Cardiac septum (tissue), 1 donor: ENCODE measurements around the gene SRSF5. TPM values are rescaled to one million over a fixed set of nuclear protein-coding genes. Genes with fewer than 3 reads are reported as not detected.
"Not testable (repeated sequence)": the region's sequence is repeated elsewhere in the genome, so short reads cannot be mapped to it uniquely, and the experiment has no call there.

ENCODE experiments used
- DNase-seq: peaks from one replicate; pipeline ENCODE4 v3.0.0-alpha.2; 2020; ENCODE audit warnings: low spot score
- intact Hi-C: fragments of 100-400 bp; cut with DNase I; formaldehyde crosslinking; loops from one replicate; pipeline ENCODE4 v1.14.0; 2022
- total RNA-seq: library from RNA; stranded (reverse); fragmentation: NEBNext Ultra II Directional; extraction: Animal tissue kit (Norgen Biotek cat#: 25700); gene quantifications from one replicate; pipeline ENCODE4 v1.2.1, GENCODE V29; 2021
- donor health status: DM: no; HTN: no; CAD: no.

Gene SRSF5
- total RNA-seq, 1 donor from 2014 or later: 206 TPM

DNA sequence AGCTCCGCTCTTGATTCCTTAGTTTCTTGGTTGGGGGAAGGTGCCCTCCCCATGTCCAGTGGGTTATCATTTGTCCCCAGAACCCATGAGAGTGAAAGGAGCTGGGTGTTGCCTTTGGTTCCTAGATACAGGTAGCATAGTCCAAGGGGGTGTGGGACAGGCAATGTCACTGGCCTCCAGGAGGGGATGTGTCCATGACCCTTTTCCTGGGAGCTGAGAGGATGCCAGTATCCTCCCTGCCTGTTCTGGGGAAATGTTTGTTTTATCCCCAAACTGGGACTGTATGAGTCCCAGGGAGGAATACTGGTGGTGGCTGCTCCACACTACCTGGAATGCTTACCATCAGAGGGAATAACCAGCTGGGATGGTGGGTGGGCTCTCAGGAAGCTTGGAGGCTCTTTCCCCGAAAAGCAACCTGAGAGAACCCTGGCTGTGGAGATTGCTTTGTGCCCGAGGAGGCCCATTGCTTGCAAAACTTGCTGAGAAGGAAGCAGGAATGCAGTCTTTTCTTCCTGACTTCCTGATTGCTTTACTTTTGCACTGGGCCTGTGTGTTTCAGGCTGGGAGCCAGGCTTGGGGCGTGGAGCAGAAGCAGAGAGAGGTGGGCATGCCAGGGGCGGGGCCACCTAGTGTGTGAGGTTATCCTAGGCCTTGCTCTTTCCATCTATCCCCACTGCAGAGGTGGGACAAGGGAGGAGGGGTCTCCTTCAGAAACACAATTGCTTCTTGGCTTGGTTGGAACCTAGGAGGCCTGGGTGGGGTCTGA lies 30.8 kb downstream of the SRSF5 start:
- DNase-seq: no peak
- intact Hi-C loops: no loop called here

- DNase-seq: no peak
- intact Hi-C loops: no loop called here
These were observed 31.4 kb downstream of the SRSF5 start for GRCh38 chr14:69798339-69798735.

DNA sequence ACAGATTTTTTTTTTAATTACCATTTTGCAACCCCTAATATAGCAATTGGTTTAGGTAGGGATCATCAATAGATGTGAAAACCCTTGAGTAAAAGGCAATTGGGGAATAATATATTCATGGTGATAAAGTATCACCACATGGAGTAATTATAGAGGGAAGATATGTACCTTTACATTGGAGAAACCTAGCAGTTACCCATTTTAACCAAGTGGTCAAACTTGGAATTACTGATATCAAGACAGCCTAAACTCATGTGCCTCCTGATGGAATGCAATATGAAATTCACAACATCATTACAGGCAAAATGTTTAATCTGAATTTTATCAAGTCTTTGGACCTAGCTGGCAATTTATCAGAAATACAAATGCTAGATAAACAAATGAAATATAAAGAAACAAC lies 36.8 kb downstream of the SRSF5 start:
- intact Hi-C loops: no loop called here
- no peak for DNase-seq

DNA sequence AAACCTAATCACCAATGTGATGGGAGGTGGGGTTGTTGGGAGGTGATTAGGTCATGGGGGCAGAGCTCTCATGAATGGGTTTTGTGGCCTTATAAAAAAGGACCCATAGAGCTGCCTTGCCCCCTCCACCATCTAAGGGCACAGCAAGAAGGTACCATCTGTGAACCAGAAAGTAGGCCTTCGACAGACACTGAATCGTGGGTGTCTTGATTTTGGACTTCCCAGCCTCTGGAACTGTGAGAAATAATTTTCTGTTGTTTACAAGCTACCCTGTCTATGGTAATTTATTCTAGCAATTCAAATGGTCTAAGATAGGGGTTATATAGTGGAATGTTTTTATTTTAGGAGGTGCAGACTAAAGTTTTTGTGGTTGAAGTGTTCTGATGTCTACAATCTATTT lies 38.0 kb downstream of the SRSF5 start:
- intact Hi-C loops: no loop called here

DNA sequence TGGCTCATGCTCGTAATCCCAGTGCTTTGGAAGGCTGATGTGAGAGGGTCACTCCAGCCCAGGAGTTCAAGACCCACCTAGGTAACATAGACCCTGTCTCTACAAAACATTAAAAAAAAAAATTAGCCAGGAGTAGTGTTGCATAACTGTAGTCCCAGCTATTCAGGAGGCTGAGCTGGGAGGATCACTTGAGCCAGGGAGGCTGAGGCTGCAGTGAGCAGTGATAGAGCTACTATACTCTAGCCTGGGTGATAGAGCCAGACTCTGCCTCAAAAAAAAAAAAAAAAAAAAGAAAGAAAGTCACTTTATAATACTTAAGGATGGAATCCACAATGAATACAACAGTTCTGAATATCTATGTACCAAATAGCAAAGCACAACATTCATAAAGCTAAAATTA lies 40.2 kb downstream of the SRSF5 start:
- no peak for DNase-seq
- intact Hi-C loops: no loop called here

More for the DNA sequence above, 38.0 kb downstream of the SRSF5 start:
- no peak for DNase-seq

DNA sequence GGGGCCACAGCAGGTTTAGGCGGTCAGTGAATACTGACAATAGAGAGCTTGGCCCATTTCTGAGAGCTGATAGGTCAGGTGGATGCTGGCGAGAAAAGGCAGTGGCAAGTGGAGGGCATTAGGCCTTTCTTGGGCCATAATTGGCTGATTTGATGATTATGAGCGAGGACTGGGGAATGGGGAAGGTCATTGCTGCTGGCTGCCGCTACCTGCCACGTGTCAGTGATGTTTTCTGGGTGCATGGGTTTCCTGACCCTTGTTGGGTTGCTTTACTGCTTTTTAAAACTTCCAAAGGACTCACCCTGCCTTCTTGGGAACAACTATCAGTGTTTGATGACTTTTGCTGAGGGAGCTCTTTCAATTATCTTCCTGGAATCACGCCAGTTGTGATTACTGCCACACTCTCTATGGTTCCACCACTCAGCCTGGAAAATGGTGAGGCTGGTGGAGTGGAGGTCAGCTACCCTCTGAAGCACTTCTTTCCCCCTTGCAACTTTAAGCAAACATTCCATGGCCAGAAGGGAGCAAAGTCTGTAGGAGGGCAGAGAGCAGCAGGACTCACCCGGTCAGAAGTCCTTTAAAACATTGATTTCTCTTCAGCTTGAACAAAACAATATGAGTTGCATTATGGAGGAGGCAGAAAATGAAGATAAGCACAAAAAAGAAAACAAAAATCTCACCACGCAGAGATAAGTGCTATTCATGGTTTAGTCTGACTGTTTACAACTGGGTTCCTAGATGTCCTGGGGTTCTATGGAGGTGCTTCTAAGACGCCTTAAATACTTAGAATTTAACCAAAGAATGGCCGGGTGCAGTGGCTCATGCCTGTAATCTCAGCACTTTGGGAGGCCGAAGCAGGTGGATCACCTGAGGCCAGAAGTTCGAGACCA lies 42.2 kb downstream of the SRSF5 start:
- intact Hi-C loops: no loop called here
- no peak for DNase-seq

DNA sequence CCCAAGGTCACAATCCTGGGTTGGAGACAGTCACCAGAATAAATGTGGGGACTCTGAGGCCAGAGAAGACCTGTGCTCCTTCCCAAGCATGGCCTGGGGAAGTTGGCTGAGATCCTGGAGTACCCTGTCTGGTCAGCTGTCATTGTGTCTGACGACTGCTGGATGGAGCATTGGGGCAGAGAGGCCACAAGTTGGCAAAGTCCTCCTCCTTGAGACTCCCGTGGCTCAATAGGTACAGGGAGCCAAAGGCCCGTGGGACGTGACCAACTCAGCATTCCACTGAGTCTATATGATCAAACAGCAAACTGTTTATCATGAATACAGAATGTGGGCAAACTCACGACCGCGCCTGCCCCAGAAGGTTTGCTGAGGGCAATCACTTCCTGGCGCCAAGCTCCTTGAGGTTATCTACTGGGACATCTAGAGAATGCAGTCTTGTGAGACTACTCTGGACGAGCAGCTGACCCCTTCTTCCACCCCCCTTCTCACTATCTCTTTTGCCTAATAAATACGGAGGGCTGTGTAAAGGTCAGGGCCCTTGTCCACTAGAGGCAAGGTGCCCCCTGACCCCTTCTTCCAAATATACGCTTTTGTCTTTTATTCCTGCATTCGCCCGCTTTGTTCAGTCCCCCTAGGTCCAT lies 44.4 kb downstream of the SRSF5 start:
- intact Hi-C loops: no loop called here
- no peak for DNase-seq

DNA sequence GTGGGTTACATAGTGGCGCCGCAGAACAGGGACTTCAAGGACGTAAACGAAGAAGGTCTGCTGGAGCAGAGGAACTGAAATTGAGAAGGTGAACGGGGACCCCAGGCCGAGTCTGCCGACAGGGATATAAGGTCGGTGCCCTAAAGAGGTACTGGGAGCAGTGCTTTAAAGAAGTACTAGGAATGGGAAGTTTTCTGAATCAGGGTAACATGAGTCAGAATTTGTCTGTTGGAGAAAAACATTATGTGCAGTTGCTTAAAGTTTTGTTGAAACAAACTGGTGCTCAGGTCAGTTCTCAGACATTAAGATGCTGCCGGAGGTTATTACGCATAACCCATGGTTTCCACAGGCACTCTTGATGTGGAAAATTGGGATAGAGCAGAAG lies 44.9 kb downstream of the SRSF5 start:
- no peak for DNase-seq
- intact Hi-C loops: no loop called here

DNA sequence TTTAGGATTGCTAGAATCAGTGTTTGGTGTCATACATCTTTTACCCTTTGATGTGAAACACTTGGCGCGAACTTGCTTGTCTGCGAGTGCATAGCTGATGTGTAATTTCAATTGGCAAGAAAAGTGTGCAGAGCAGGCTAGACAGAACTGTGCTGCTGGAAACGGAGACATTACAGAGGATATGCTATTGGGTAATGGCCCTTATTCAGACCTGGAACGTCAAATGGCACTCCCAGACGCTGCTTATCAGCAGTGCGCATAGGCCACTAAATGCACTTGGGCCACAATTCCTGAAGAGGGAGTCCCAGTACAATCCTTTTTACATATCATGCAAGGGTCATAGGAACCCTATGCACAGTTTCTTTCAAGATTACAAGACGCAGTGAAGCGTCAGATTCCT lies 45.8 kb downstream of the SRSF5 start:
- DNase-seq: no peak
- intact Hi-C loops: no loop called here

GRCh38 chr14:69813346-69813745 lies 46.4 kb downstream of the SRSF5 start:
- DNase-seq, intact Hi-C loops: not testable (repeated sequence)

GRCh38 chr14:69814397-69814796 lies 47.5 kb downstream of the SRSF5 start:
- no peak for DNase-seq
- intact Hi-C loops: no loop called here

- DNase-seq: no peak
- intact Hi-C loops: no loop called here
These were observed 48.6 kb downstream of the SRSF5 start for GRCh38 chr14:69815556-69815955.

DNA sequence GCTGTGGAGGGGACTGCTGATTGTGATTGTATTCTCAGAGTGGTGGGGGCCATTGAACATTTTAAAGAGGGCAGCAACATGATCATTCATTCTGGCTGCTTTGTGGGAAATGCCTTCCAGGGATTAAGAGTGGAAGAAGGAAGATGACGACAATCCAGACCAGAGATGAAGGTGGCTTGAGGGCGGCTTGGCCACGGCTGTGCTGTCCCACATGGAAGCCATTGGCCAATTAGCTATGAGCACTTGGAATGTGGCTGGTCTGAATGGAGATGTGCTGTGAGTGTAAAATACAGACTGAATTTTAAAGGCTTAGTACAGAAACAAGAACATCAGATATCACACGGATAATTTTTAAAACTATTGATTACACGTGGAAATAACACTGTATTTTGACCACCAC lies 49.3 kb downstream of the SRSF5 start:
- DNase-seq: no peak
- intact Hi-C loops: no loop called here

GRCh38 chr14:69818758-69819191 lies 51.8 kb downstream of the SRSF5 start:
- intact Hi-C loops: loop anchor here (2.0 kb wide), 1 partner anchor 208 kb away; no protein-coding TSS in a partner anchor
- no peak for DNase-seq

DNA sequence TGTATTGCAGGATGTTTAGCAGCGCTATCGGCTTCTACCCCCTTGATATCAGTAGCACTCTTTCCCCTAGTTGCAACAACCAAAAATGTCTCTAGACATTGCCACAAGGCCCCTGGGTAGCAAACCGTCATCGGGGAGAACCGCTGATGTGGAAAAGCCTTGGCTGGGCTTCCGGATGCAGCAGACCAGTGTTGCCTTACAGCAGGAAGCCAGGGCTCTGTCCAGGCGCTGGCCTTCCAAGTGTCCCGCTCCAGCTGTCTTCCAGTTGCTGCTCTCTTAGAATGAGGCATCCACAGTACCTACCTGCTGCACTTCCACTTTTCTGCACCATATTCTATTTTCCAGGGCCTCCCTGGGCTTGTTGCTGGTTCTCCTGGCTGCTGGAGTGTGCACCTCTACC lies 52.7 kb downstream of the SRSF5 start:
- no peak for DNase-seq
- intact Hi-C loops: loop anchor here (2.0 kb wide), 1 partner anchor 207 kb away; no protein-coding TSS in a partner anchor

DNA sequence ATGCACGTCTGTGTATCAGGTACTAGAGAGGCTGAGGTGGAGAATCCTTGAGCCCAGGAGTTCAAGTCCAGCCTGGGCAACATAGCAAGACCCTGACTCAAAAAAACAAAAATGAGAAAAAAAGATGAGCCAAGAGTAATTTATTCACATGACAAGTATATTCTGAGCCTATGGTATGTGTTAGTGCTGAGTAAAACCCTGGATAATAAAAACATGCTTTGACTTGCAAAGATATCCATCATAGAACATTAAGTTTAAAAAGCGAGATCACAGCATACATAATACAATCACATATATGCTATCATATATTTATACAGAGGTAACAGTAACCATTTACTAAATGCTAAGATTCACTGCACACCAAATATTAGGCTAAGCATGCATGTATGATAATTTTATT lies 54.0 kb downstream of the SRSF5 start:
- intact Hi-C loops: no loop called here
- no peak for DNase-seq
